ENCODE results near the gene SLC7A8.

The SLC7A8 gene

DNA sequence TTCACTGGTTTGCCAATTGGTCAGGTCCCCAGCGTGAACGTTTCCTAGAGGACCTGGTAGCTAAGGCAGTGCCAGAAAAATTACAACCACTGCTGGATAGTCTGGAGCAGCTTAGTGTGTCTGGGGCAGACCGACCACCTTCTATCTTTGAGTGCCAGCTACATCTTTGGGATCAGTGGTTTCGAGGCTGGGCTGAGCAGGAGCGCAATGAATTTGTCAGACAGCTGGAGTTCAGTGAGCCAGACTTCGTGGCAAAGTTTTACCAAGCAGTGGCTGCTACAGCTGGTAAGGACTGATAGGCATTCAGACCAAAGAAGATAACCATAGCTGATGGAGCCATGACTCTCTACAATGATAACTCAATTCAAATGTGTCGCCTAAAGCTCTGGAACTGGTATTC is 85.7 kb downstream of the SLC7A8 start:
- Histone ChIP-seq H3K4me3 (ENCODE audit: low read depth, low read length) (no peak overlapping the region), H3K27ac (ENCODE audit: extremely low read depth, low read depth, low read length) (no peak overlapping the region), H3K4me1 (ENCODE audit: control insufficient read depth, insufficient read depth, low read length) (peaks cover 10% of the 10 kb centered on the region; the same call in 1 of the 2 replicates), H3K36me3 (ENCODE audit: control insufficient read depth in 2 of 2, insufficient read depth in 1 of 2, low read length in 2 of 2) (peaks cover 8 to 33% of the 10 kb centered on the region in 2 experiments), H3K9me3 (ENCODE audit: control insufficient read depth, insufficient read depth, low read depth, low read length) (no peaks in the 10 kb centered on the region)
- POLR2A ChIA-PET, result no interaction called here
- CTCF ChIA-PET, result interaction anchor here (0.8 to 2.0 kb wide), 3 partner anchors 29 to 112 kb away, joined by 3 to 6 read pairs (median 5); no protein-coding TSS in a partner anchor
- TF ChIP-seq ZNF600 (tag by site-specific recombination; IDR thresholded peaks at IDR 0.05), result no peak
- no peak for TF ChIP-seq ZBTB7A (tag by site-specific recombination; IDR thresholded peaks at IDR 0.05; ENCODE audit: low read depth)
- TF ChIP-seq ZNF146 (tag by site-specific recombination; IDR thresholded peaks at IDR 0.05), result peak; percentile 1; the same call in 1 of the 2 replicates
- TF ChIP-seq ZNF510 (tag by site-specific recombination; IDR thresholded peaks at IDR 0.05; ENCODE audit: insufficient replicate concordance), result no peak
- no peak for TF ChIP-seq ATF2 (tag by site-specific recombination; IDR thresholded peaks at IDR 0.05; ENCODE audit: low read depth)

DNA sequence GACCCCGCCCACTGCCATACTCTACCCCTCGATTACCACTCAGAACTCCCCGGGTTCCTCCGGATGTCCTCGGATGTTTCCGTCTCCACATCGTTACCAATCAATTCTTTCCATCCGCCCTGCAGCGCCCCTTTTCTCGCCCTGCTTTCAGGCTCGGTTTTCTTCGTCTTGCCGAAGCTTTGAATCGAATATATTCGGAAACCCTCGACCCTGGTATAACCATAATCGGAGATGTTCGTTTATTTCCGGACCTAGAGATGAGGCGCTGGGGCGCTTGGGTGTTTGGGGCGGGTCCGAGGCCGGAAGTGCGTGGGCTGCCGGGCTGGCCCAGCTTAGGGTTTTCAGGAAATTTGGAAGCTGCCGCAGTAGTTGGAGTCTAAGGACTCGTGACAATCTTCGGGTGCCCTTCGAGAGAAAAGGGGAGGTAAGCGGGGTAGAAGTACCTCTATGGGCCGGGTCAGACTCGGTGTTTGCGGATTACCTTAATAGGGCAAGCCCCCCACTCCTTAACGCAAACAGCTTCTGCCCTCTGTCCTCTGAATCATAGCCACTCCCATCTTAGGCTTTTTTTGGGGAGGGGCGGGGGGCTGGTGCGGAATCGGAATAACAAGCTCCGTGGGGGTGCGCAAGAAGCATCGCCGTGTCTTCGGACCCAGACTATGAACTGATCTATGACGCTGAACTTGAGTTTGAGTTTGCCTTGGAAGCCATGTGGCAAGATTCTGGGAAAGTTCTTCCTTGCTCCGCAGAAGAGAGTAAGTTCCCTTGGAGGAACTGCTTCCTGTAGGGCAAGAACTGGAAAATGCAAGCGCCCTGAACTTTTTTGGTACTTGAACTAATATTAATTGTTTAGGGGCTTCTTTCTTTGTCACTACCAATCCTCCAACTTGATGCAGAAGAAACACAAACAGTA is 88.0 kb downstream of the SLC7A8 start, which contains the start of gene C14orf119:
C14orf119 (plus strand) TSS at position 310 of the 913 bp plus-strand sequence. CDS start 2,154 bp downstream, outside the sequence.
- Histone ChIP-seq H3K36me3 (ENCODE audit: control insufficient read depth in 2 of 2, insufficient read depth in 1 of 2, low read length in 2 of 2) (peaks cover 28 to 54% of the 10 kb centered on the region in 2 experiments), H3K4me1 (ENCODE audit: control insufficient read depth, insufficient read depth, low read length) (peaks cover 10% of the 10 kb centered on the region; the same call in 1 of the 2 replicates), H3K27ac (ENCODE audit: extremely low read depth, low read depth, low read length) (peak within 1 kb of the TSS; percentile 92), H3K9me3 (ENCODE audit: control insufficient read depth, insufficient read depth, low read depth, low read length) (no peaks in the 10 kb centered on the region), H3K4me3 (ENCODE audit: low read depth, low read length) (peak within 1 kb of the TSS; percentile 97)
- CTCF ChIA-PET, result interaction anchor here (0.6 to 3.7 kb wide), 19 partner anchors 14 to 1052 kb away, joined by 3 to 36 read pairs (median 5); partner anchors contain the start of genes CEBPE and RNF31
- POLR2A ChIA-PET, result interaction anchor here (0.6 to 3.3 kb wide), 31 partner anchors 9 to 1046 kb away, joined by 3 to 48 read pairs (median 7); partner anchors contain the start of genes AJUBA, BCL2L2, CIROP and EMC9
- TF ChIP-seq GLI2 (tag by site-specific recombination; IDR thresholded peaks at IDR 0.05; ENCODE audit: borderline replicate concordance, low read depth), result no peak
- TF ChIP-seq REPIN1 (tag by site-specific recombination; IDR thresholded peaks at IDR 0.05; ENCODE audit: low read depth), result no peak
- TF ChIP-seq, protein P1, sequence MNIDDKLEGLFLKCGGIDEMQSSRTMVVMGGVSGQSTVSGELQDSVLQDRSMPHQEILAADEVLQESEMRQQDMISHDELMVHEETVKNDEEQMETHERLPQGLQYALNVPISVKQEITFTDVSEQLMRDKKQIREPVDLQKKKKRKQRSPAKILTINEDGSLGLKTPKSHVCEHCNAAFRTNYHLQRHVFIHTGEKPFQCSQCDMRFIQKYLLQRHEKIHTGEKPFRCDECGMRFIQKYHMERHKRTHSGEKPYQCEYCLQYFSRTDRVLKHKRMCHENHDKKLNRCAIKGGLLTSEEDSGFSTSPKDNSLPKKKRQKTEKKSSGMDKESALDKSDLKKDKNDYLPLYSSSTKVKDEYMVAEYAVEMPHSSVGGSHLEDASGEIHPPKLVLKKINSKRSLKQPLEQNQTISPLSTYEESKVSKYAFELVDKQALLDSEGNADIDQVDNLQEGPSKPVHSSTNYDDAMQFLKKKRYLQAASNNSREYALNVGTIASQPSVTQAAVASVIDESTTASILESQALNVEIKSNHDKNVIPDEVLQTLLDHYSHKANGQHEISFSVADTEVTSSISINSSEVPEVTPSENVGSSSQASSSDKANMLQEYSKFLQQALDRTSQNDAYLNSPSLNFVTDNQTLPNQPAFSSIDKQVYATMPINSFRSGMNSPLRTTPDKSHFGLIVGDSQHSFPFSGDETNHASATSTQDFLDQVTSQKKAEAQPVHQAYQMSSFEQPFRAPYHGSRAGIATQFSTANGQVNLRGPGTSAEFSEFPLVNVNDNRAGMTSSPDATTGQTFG (tag by site-specific recombination; IDR thresholded peaks at IDR 0.05; ENCODE audit: borderline replicate concordance), result no peak
- no peak for TF ChIP-seq ZNF426 (tag by site-specific recombination; IDR thresholded peaks at IDR 0.05)
- TF ChIP-seq ZNF624 (tag by site-specific recombination; IDR thresholded peaks at IDR 0.05), result no peak
- TF ChIP-seq KLF1 (tag by site-specific recombination; IDR thresholded peaks at IDR 0.05), result peak; percentile 39; the same call in 1 of the 2 replicates
- TF ChIP-seq REST (tag by site-specific recombination; IDR thresholded peaks at IDR 0.05), result no peak
- TF ChIP-seq PRDM4 (tag by site-specific recombination; IDR thresholded peaks at IDR 0.05), result no peak
- TF ChIP-seq ZSCAN16 (tag by site-specific recombination; IDR thresholded peaks at IDR 0.05), result no peak
- no peak for TF ChIP-seq ZNF146 (tag by site-specific recombination; IDR thresholded peaks at IDR 0.05)
- TF ChIP-seq ZBTB1 (tag by site-specific recombination; IDR thresholded peaks at IDR 0.05), result no peak
- no peak for TF ChIP-seq BCL6B (tag by site-specific recombination; IDR thresholded peaks at IDR 0.05)
- no peak; the same call in 1 of the 2 replicates for TF ChIP-seq ZNF335 (tag by site-specific recombination; conservative IDR thresholded peaks at IDR 0.05)
- TF ChIP-seq HOXA7 (CRISPR knock-in tag; IDR thresholded peaks at IDR 0.05; ENCODE audit: borderline replicate concordance), result no peak
- no peak for TF ChIP-seq ZNF132 (tag by site-specific recombination; IDR thresholded peaks at IDR 0.05; ENCODE audit: borderline replicate concordance)
